ENCODE results near the gene GREM2.

Gene GREM2

DNA sequence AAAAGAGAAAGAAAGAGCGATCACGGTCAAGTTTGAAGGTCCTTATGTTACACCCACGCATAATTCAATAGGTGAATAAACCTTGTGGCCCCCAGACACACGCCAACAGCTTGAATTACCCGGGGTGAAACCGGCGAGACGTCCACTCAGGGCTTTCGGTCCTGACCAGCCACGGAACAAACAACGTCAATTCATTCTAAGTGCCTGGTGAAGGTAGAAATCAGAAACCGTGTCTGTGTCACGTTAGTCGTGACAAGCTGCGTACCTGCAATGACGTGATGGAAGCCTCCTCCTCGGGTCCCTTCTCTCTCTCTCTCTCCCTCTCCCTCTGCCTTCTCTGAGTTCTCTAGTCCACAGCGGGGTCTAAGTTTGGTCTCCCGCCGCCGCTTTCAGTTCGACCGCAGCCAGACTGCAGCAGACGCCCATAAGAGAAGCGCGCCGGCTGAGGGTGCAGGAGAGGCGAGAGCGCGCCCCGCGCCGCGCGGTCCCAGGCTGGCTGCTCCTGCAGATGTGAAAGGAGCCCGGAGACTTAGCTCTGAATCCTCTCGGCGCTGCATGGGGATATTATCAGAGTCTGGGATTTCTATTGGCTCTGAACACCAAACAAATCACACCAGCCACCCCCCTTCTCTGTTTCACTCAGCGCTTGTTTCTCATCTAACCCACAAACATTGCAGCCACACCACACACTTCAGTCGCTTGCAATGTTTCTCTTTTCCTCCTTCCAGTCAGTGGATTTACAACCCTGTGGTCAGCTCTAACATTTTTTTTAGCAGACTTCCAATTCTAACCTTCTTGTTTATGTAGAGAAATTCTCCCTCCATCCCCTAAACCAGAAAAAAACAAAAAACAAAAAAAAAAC is at the start of gene GREM2:
Gene GREM2 (minus strand): TSS at position 537 of the 862 bp plus-strand sequence. CDS start 118,680 bp downstream, outside the sequence.
- peak; percentile 30 for DNase-seq (ENCODE audit: low spot score)

DNA sequence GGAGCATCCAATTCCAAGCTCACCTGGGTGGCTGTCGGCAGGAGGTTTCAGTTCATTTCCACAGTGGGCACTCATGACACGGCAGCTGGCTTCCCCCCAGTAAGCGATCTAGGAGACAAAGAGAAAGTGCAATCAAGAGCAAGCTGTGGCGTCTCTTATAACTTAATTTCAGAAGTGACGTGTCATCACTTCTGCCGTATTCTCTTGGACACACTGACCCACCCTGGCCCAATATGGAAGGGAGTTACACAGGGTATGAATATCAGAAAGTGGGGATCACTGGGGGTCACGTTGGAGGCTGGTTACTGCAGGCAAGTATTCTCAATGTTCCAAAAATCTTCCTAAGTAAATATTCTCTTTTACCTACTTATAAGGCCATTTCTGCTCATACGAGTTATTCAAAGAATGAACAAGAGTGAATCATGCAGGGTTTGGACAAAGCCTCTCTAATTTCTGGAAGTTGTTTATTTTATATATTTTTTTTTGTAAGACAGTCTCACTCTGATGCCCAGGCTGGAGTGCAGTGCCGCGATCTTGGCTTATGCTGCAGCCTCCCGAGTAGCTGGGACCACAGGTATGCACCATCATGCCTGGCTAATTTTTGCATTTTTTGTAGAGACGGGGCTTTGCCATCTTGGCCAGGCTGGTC is 46.5 kb upstream of the GREM2 start:
- no peak for DNase-seq (ENCODE audit: low spot score)

DNA sequence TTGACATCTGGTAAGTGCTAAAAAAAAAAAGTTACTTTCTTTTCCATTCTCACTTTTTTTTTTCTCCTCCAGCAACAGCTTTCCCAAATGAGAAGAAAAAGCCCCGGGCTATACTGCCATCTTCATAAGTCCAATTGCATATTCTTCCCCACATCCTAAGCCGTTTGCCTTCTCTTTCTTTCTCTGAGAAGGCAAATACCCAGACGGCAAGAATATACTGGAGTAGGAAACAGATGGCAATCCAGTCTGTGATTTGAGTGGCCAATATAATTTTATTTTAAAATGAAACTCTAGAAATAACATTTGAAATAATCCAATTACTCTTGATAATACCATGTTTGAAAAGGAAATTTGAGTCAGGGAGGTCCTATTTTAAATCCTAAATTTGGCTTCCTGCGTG is 44.6 kb upstream of the GREM2 start:
- DNase-seq (ENCODE audit: low spot score): no peak

DNA sequence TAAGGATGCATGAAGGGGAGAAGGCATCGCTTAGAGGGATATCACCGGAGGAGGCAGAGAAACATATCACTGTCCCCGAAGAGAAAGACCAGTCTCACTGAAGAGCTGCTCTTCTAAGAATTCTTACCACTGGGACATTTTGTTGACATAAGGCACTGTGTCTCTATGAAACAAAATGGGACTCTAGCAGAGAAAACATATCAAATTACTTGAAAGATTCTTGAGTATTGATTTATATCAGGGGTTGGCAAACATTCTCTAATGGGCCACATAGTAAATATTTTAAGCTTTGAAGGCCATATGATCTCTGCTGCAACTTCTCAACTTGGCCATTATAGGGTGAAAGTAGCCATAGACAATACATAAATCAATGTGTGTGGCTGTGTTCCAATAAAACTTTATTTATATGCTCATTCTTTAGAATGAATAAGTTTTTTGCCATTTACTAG is 41.0 kb upstream of the GREM2 start:
- no peak for DNase-seq (ENCODE audit: low spot score)

DNA sequence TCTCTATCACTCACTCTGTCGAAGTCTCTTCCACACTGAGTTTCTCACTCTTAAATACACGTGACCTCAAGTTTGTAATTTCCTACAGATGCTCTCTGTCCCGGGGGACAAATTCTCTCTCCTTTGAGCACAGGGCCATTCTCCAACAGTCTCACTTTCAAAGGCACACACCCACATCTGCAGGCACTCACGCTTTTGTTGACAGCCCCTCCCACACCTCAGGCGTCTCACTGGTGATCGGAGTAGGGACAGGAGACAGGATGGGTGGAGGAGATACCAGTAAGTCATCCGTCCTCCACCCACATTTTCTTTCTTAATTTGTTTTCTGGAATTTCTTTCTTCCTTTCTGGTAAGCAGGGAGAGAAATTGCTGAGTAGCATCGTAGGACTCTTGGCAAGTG is 40.6 kb upstream of the GREM2 start:
- no peak for DNase-seq (ENCODE audit: low spot score)

DNA sequence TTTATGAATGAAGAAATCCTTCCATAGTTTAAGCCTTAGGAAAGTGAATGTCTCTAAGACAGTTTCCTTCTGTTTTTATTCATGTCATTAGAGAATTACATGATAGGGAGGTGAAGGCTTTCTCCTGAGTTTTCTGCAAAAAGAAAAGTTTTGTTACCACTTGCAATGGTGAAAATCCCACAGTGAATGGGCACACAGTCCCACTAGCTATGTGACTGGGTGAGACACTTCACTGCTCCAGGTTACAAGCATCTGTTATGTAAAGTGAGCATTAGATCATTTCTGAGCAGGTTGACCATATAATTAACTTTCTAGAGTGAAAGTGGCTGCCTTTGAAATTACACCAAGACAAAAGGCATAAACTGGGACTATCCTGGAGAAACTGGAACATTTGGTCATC is 38.9 kb upstream of the GREM2 start:
- no peak for DNase-seq (ENCODE audit: low spot score)

DNA sequence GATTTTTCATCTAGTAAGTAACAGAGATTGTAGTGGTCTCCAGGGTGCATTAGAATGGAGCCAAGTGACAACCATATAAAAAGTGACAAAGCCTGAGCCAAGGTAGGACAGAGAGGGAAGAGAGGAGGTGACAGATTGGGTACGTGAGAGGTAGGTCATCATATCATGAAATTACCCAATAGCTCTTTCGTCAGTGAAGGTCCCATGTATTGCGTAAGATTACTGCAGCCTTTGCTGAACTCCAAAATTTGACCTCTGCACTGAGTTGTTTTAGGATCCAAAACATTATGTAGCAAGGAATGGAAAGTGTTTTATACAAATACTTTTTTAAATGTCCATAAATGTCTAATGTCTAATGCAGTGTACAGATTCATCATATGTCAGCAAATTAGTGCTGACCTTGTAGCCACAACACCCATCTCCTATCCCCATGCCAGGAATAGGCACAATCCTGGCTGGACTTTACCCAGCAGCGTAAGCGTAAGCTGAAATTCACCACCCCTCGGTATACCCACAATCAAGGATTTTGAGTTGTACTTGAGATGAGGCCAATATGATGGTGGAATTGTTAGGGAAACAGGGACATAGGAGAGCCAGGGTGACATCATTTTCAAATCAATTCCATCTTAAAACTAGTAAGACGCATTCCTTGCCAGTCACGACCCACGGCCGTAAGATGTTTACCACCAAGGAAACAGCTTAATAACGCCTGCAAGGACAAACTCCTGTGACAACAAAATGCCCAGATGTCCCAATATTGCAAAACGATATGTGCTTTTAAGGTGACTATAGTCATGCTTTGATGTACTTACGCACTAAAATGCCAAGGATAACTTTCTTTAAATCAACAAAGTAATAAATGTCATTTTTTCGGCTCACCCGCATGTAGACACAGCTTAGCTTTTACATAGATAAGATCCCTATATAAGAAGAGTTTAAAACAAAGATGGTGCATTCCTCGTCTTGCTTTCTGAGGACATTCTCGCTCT is 38.1 kb upstream of the GREM2 start:
- no peak for DNase-seq (ENCODE audit: low spot score)

DNA sequence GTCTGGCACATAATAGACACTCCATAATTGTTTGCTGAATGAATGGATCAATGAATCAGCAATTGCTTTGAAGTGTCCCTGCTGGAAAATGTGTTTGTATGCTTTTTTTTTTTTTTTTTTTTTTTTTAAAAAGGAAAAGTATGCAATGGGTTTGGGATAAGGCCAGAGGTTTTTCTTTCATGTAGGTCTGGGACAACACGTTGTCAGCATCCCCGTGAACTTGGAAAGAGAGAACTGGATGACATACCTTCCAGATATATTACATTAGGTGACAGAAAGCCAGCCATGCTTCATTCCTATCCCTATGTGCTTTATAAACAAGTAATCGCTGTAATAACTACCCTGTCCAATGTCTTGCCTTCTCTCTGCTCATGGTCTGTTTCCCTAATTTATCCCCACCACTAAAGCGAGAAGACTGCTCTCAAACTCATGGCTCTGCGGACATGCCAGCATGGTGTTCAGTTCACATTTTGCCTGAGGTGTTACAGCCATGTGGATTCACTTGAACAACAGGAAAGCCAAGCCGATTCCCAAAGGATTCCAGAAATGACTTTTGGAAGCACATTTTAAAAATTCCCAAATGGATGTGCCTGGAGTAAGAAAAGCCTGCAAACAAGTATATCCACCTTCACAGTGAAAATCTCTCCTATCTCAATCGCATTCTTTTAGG is 34.8 kb upstream of the GREM2 start:
- no peak for DNase-seq (ENCODE audit: low spot score)

DNA sequence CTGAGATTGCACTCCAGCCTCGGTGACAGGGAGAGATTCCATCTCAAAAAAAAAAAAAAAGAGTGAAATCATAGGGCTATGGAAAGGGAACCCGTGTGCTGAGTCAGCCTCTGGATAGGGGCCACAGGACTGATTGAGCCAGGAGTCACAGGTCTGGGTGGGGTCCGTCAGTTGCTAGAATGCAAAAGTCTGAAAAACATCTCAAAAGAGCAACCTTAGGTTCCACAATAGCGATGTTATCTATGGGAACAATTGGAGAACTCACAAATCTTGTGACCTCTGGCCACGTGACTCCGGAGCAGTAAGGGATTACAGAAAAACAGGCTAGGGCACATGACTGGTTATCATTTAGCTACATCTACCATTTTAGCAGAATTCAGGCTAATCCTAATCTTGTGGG is 32.8 kb upstream of the GREM2 start:
- no peak for DNase-seq (ENCODE audit: low spot score)

DNA sequence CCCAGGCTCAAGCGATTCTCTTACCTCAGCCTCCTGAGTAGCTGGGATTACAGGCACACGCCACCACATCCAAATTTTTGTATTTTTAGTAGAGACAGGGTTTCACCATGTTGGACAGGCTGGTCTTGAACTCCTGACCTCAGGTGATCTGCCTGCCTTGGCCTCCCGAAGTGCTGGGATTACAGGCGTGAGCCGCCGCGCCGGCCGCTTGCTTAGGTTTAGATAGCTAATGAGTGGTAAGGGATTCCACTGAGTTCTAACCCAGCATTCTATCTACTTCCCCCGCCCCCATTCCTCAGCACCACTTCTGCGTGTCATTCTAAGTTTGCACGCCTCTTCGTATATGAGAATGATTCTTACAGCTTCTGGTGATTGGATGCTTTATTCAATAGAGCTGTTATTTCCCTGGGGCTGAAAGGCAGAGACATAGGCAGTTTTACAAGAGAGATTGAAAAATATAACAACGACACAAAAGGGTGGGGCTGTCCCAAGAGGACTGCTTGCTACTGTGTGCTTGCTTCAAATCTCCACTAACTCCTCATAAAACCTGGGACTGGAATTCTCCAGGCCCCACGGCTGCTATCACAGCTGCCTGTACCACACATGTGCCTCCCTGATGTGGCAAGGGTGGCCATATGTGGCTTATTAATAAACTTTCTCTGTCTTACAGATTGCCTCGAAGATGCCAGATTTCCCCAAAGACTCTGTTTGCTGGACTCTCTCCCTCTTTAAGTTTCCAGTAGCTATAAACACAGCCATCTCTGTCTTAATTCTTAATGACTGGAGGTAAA is 23.7 kb upstream of the GREM2 start:
- DNase-seq (ENCODE audit: low spot score): no peak

DNA sequence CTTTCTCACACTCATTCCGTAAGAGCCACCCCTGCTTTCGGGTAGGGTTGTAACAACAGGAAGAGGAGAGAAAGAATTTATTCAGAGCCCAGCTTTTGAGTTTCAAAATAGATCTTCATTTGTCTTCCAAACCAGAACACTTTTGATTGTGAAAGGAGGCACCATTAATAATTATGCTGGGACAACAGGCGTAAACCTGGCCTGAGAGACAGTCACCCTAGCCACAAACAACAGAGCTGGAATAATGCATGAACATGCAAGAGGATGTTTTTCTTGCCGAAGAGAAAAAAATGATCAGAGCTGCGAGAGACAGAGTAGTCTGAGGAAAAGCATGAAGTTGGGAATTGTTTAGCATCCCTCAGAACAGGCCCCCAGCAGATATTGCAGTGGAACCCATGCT is 18.5 kb upstream of the GREM2 start:
- no peak for DNase-seq (ENCODE audit: low spot score)

DNA sequence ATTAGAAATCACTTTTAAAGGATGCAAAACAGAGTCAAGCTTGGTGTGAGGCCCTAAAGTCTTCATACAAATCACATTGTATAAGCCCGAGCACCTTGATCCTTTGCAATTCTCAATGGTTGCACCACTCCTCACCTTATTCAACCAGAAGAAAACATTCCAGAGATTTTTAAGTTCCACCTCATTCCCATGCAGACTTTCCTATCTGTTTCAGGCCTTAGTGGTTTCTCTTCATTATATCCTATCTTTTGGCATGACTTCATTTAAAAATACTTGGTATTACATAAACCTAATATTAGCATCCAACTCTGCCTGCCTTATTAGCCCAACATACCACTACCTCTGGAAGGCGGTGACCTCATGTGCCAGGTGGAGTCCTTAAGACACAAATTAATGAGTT is 9.3 kb upstream of the GREM2 start:
- DNase-seq (ENCODE audit: low spot score): no peak

DNA sequence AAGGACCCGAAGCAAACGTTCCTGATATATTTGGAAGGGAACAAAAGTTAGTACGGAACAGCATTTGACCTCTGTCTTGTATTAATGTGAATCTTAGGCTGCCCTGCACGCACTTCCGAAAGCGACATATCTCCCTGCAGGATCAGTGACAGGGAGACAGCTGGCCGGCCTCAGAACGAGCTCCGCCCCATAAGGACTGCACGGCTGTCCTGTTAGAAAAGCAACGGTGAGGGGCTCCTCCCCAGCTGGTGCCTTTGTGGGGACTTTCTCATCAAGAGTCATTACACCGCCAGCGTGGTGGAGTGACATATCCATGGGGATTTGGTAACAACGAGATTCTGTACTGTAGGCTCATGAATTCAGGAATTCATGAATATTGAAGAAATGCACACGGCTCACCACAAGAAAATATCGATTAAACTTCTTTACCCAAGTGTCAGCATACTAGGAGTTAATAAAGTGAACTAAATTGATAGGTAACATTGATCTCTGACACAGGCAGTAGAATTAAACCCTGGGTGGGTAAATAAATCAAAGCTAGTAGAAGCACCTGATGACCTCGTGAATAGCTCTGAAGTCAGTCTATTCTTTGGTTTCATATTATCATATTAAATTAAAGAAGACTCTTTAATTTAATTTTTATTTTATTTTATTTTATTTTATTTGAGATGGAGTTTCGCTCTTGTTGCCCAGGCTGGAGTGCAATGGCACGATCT is 8.1 kb upstream of the GREM2 start:
- DNase-seq (ENCODE audit: low spot score): no peak

DNA sequence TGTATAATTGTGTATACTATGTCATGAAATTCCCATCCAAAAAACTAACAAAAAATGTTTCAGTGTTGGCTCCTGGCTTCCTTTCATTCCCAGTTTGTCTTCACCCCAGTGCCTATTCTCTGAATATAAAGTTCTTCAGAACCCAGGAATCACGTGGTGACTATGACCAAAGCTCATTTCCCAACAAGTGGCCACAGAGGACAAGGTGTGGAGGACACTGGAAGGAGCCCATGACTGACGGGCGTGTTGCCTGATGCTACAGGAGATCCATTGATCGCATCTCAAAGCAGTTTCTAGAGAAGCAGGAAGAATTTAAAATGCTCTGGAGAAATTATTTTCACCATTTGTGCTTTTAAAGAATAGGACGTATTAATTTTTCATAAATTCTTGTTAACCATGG is 7.4 kb upstream of the GREM2 start:
- DNase-seq (ENCODE audit: low spot score): no peak

DNA sequence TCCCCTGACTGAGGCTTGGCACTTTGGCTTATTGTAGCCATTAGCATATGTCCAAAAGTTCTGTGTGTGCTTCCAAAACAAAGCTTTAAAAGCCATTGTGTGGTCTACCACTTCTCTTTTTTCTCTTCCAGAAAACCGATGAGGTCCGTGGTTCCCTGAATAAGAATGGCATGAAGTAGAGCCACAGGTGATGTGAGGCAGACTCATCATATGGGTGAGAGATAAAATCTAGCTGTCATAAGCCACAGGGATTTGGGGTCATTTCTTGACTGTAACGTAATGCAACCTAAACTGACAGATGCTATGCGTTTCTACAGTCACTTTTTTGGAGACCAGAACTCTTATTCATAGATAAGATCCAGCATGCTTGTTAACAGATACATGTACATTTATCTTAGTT is 7.0 kb upstream of the GREM2 start:
- DNase-seq (ENCODE audit: low spot score): no peak

DNA sequence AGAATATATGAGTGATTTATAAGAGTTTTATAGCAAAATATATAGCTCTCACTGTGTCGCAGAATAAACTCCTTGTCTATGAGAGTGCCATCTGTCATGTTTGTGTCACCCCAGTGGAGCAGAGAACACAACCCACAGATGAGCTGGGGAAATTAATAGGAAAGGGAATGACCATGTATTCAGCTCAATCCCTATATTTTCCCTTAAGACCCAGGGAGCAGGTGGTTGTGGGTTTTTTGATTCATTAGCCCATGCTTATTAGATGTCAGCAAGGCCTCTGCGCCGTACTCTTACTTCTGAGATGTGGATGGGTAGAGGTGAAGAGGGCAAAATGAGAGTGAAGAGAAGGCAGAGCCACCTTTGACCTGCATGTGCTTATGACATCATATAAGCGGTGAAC is 4.1 kb upstream of the GREM2 start:
- DNase-seq (ENCODE audit: low spot score): no peak

DNA sequence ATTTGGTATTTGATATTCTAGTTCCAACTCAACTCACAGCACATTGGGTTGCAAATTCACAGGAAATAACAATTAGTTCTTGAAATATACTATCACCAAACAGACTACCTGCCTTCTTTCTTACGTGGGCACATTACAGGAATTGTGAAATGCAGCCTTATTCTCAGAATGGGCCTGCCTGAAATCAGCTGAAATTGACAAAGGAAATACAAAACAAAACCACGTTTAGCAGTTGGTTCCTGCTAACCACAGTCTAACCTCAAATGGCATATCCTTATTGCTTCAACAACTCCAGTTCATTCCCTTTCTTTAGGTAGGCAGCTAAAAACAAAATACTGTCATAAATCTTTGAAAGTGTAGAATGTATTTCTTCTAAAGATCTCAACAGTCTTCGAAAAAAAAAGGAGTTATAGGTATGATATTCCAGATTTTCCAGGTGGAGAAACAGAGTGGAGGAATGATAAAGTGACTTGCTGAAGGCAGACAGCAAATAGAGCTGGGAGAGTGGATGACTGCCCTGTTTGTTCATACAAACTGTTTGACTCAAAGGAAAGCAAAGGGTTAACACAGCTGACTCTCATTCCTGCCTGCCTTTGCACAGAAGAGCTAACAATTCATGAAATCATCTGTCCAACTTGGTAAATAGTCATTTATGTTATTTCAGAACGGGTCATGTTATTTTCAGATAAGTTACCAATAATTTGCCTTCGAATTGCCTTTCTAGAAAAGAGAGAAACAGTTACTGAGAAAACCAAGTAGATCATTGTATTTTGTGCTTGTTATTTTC is 1.6 kb upstream of the GREM2 start:
- no peak for DNase-seq (ENCODE audit: low spot score)

DNA sequence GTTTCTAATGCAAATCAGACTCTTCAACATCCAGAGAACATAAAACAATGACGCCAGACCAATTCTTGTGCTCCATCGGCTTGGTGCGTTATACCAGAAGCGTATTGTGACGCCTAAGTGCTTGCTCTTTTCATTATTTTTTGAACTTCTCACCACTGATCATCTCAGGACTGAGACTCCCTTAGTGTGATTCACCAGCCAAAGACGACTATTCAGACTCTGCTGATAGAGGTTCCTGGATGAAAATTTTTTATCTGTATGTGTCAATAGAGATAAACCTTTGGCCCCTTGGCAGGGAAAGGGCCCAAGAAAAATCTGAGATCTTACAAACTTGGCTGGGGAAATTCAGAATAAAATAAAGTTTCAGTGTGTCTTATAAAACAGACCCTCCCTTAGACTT is 856 bp upstream of the GREM2 start:
- DNase-seq (ENCODE audit: low spot score): no peak

DNA sequence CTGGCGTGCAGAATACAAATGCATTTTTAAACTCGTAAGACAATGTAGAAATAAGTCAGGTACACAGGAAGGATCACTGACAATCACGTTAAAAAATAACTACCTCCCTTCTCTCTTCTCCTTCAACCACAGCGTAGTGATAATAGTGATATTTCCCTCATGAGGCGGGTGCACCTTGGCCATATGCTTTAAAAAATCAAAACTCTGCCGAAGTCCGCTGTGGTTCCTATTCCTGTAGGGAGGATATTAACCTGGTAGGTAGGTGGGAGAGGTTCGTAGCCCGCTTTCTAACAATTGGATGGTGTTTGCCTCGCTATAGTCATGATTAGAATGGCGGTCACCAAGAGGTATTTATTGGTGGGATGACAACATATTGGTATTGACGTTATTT is 732 bp downstream of the GREM2 start:
- DNase-seq (ENCODE audit: low spot score): no peak

DNA sequence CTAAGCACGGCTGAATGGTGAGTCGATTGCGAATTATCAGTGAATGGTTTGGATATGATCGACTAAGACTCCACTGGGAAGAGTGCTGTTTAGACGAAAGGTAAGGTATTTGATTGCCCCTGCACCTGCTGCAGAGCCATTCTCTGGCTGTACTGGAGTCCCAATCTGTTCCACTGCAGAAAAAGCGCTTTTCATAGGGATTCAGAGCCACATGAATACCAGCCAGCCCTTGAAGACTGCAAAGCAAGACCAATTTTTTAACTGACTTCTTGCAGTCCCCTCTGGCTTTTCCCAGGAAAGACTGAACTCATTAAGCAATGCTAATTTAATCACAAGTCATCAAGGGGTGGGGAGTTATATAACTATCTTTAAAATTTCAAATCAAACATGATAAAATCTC is 1.3 kb downstream of the GREM2 start:
- no peak for DNase-seq (ENCODE audit: low spot score)

All from pons (tissue), 1 donor.